ENCODE measurements around the gene MBD6.

Gene MBD6, protein sequence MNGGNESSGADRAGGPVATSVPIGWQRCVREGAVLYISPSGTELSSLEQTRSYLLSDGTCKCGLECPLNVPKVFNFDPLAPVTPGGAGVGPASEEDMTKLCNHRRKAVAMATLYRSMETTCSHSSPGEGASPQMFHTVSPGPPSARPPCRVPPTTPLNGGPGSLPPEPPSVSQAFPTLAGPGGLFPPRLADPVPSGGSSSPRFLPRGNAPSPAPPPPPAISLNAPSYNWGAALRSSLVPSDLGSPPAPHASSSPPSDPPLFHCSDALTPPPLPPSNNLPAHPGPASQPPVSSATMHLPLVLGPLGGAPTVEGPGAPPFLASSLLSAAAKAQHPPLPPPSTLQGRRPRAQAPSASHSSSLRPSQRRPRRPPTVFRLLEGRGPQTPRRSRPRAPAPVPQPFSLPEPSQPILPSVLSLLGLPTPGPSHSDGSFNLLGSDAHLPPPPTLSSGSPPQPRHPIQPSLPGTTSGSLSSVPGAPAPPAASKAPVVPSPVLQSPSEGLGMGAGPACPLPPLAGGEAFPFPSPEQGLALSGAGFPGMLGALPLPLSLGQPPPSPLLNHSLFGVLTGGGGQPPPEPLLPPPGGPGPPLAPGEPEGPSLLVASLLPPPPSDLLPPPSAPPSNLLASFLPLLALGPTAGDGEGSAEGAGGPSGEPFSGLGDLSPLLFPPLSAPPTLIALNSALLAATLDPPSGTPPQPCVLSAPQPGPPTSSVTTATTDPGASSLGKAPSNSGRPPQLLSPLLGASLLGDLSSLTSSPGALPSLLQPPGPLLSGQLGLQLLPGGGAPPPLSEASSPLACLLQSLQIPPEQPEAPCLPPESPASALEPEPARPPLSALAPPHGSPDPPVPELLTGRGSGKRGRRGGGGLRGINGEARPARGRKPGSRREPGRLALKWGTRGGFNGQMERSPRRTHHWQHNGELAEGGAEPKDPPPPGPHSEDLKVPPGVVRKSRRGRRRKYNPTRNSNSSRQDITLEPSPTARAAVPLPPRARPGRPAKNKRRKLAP

GRCh38 chr12:57522011-57522886, at the start of gene MBD6:
MBD6 (plus strand) TSS chr12:57522824; CDS start chr12:57524304, 1,480 bp downstream.
- DNase-seq = peak; percentile 90

DNA sequence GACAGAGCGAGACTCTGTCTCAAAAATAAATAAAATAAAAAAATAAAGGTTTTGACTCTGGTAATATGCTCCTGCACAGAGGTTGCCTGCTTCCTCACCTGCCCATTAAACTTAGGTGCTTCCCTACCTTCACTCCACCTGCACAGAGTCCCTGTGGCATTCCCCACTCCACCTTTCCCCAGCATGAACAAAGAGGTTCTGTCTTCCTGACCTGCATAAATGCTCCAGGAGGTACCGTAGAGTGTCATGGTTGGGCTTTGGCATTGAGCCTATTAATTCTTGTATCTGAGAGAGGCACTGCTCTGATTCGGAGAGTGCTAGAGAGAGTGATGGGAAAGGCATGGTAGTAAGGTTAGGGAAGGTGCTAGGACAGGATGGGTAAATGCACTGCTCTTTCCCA, 49.2 kb upstream of the MBD6 start:
- no peak for DNase-seq

- no peak for DNase-seq
These were observed 48.7 kb upstream of the MBD6 start for GRCh38 chr12:57473886-57474285.

- DNase-seq = no peak
These were observed 48.2 kb upstream of the MBD6 start for GRCh38 chr12:57474430-57474829.

GRCh38 chr12:57474862-57475261, 47.8 kb upstream of the MBD6 start:
- DNase-seq = no peak

DNA sequence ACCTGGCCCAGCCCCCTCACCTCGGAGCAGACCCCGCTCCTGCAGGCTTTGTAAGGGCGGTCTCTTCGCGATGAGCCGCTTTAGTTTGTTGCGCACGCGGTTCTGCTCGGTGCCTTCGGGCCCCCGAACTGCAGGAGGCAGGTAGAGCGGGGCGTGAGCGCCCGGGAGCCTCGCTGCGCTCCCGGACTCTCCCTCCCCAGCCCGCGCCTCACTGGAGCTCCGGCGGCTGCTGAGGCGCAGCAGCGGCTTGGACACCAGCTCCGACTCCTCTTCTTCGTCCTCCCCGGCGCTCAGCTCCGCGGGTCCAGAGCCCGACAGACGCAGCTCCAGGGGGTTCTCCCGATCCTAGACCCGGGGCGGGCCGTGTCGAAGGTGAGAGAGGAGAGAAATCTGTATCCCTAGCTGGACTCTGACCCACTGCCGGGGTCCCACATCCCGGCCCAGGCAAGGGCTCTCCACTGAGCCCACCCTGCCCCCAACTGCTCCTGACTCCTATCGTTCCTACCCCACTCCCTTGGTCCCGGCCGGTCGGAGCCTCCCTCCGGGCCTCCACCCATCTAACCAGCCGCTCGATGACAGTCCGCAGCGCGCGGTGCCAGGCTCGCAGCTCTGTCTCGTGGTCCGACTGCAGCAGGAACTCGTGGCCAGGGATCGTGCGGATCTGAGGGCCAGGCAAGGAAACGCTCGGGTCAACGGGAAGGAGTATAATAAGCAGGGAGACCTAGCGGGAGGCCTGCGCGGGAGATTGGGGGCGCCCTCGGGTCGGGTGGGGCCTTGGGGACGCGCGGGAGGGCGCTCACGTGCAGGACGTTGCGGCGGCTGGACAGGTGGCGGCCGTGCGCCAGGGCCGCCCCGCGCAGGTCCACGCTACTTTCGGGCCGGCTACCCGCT, 47.1 kb upstream of the MBD6 start:
- no peak for DNase-seq

DNA sequence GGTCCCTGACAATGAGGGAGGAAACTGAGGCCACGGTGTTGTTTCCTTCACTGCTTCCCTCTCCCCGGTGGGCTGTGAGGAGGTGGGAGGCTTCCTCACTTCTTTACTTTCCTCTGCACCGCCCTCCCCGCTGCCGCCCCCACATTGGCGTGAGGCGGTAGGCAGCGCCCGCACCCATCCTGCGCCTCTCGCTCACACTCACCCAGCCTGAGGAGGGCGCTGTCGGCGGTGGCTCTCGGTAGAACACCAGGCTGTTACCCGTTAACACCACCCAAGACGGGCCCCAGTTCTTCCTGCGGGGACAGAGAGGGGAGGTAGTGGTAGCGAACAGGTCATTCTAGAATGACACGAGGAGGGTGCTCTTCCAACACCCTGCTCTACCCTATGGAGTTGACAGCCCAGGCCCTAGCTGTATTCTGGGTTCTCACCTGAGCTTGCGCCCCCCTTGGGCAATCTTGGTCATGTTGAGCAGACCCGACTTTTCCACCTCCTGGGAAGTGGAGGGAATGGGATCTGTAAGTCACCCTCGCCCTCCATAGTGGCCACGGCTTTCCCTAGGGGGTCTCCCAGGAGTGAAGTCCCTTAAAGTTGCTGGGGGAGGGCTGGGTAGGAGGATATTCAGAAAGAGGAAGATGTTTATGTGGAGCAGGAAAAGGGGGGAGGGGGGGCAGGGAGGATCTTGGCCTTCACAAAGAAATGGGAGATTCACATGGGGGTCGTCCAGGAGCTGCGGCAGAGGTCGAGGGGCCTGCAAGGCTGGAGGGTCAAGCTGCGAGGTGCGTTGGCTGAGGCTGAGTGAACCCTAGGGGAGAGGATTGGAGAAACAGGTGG, 46.2 kb upstream of the MBD6 start:
- DNase-seq = peak; percentile 87

DNA sequence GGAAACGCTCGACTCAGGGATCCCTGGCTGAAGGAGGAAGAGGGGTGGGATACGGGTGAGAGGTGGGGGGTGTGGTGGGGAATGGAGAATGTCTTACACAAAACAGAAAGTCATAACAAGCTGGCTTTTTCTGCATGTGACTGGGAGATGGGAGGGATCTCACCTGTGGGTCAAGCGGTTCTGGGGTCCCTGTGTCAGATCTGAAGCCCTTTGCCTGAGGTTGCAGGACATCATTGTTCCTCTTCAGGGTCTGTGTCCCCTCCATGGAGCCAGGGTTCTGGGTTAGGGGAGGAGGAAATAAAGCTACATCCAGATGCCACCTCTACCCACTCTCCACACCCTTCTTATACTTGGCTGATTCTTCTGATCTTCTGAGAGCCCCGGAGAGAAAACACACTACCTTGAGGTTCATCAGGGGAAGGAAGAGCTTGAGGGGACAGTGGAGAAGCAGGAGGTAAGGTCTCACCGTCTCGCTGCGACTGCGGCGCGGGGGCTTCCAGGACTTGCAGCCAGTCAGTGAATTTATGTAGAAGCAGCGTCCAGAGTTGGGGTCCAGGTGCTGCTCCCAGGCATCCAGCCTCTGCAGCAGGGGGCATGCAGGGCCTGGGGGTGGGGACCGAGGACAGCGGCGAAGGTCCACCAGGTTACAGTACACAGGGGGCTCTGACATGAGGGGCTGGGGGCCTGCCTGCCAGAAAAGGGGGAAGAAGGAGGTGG, 45.5 kb upstream of the MBD6 start:
- DNase-seq = no peak

GRCh38 chr12:57477710-57478681, 44.6 kb upstream of the MBD6 start:
- DNase-seq = peak; percentile 60

GRCh38 chr12:57479043-57479375, 43.6 kb upstream of the MBD6 start:
- no peak for DNase-seq

DNA sequence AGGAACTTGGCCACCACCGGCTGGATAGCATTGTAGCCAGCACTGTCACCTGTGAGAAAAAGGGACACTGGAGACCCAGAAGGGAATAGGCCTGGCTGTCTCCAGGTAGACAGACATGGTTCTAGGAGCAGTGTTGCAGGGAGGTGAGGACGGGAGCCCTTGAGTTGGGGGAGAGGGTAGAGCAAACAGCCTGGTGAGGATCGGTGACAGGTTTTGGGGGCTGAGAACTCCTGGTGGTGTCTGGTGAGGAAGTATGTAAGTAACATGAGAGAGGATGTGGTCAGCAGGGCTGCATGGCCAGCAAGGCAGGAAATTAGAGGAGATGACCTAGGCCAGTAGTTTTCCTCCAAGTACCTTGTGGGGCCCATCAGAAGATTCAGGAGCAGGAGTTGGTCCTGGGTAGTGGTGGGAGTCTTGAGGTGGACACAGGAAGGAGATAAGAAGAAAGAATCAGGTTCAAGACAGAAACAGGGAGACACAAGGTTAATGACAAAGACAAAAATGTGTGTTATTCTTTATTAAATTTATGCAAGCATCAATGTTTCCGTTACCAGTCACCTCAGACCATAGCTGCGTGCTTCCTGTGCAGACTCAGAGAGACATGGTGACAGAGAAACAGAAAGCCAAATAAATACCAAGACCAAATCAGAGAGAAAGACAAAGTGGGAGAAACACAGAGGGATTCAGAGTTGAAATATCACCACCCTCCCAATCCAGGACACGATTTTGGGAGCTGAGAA, 43.1 kb upstream of the MBD6 start, which contains the start of gene ARHGAP9:
ARHGAP9 (minus strand) TSS at position 491 of the 740 bp plus-strand sequence; CDS start at position 31, 460 bp downstream.
- peak; percentile 71 for DNase-seq

- DNase-seq = no peak
These were observed 41.0 kb upstream of the MBD6 start for GRCh38 chr12:57481671-57482070.

DNA sequence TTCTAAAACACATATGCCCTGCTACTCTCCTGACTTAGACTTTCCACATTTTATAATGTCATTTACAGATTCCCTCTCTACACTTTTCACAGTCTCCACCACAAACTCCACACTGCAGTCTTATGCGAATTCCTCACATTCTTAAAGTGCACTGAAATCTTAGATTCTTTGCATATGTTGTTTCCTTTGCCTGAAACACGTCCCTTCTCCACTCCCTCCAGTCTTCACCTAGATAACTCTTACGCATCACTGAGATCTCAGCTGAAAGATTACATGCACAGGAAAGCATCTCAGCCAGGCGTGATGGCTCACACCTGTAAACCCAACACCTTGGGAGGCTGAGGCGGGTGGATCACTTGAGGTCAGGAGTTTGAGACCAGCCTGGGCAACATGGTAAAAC, 39.2 kb upstream of the MBD6 start:
- DNase-seq = no peak

DNA sequence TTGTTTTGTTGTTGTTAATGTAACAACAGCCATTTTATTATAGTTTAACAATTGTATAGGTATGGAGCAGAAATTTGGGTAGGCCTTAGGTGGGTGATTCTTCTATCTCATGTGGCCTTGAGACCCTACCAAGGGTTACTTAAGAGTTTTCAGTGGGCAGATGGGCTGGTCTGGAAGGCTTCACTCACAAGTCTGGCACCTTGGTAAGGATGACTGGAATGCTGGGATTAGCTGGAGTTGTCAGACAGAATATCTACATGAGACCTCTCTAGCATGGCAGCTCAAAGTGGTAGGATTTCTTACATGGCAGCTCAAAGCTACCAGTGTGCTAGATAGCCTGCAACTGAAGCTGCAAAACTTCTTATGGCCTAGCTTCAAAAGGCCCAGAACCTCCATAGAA, 36.9 kb upstream of the MBD6 start:
- DNase-seq = no peak

DNA sequence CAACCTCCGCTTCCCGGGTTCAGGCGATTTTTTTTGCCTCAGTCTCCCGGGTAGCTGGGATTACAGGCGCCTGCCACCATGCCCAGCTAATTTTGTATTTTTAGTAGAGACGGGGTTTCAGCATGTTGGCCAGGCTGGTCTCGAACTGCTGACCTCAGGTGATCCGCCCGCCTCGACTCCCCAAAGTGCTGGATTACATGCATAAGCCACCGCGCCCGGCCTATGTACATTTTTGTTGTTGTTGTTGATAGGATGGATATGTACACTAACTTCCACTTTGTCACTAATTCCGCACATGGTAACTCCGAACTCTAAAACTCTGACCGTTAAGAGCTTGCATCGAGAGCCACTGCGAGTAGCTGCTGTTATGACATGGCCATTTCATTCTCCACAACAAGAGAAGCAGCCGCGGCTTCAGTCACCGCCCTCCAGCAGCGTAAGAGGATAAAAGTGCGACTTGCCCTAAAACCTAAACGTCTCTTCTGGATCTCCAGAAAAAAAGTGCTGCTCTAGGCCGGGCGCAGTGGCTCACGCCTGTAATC, 35.5 kb upstream of the MBD6 start:
- no peak for DNase-seq

- DNase-seq = peak; percentile 98
These were observed 34.8 kb upstream of the MBD6 start, which contains the start of gene MARS1 for GRCh38 chr12:57487597-57488401. MARS1 (plus strand) TSS chr12:57488068; CDS start chr12:57488091, 23 bp downstream.
